IMR-90 (cell line): ENCODE results near the gene ERC2. TPM values are rescaled to one million over a fixed set of nuclear protein-coding genes. Genes with fewer than 3 reads are reported as not detected.
A peak's percentile ranks its signal among the peaks of the same experiment; 100 is the strongest.

Source experiments
- ATAC-seq: fragments of 200-7000 bp; cut with Tn5 transposase; 2 replicates; pipeline ENCODE4 v1.9.1; 2020; ENCODE audit warnings: low read depth, mild to moderate bottlenecking, moderate library complexity
- BruUV-seq: library from RNA; stranded (reverse); fragments of 400-500 nt; replicated peaks from 2 replicates; lab custom pipeline; 2021; lab: Mats Ljungman, UMichigan
- CTCF ChIA-PET: fragments of 300-600 bp; formaldehyde crosslinking; extraction: SDS; loops from one replicate; lab custom pipeline; 2021; ENCODE audit warnings: antibody characterized with exemption; lab: Yijun Ruan, JAX
- POLR2A ChIA-PET: fragments of 300-600 bp; sonication (Branson Sonifier 250); formaldehyde crosslinking; loops from one replicate; lab custom pipeline; 2022; ENCODE audit warnings: antibody characterized with exemption; ENCODE audit not compliant: unreplicated experiment; lab: Charles Lee
- DNase-seq: peaks from one replicate; pipeline ENCODE4 v3.0.0; 2013
- H2AFZ ChIP-seq: replicated peaks from 2 replicates; pipeline ENCODE3; 2013; ENCODE audit warnings: low read length, mild to moderate bottlenecking; ENCODE audit not compliant: poor library complexity
- H2AK5ac ChIP-seq: 2 replicates; pipeline ENCODE4 v1.6.1; 2013; ENCODE audit warnings: low read depth, low read length, inconsistent platforms
- H2AK9ac ChIP-seq: replicated peaks from 2 replicates; pipeline ENCODE3; 2013; ENCODE audit warnings: mild to moderate bottlenecking, low read depth, low read length, moderate library complexity; ENCODE audit not compliant: poor library complexity
- H2BK120ac ChIP-seq: 2 replicates; pipeline ENCODE4 v1.6.1; 2013; ENCODE audit warnings: low read depth, low read length, inconsistent platforms
- H2BK15ac ChIP-seq: 3 replicates; pipeline ENCODE4 v1.6.1; 2013; ENCODE audit warnings: low read depth, low read length, inconsistent platforms
- H2BK20ac ChIP-seq: 2 replicates; pipeline ENCODE4 v1.6.1; 2013; ENCODE audit warnings: low read depth, mild to moderate bottlenecking, inconsistent platforms, low read length, moderate library complexity
- H2BK5ac ChIP-seq: 2 replicates; pipeline ENCODE4 v1.6.1; 2013; ENCODE audit warnings: mild to moderate bottlenecking, low read depth, low read length, inconsistent platforms; ENCODE audit not compliant: poor library complexity, severe bottlenecking
- H3K14ac ChIP-seq: replicated peaks from 2 replicates; pipeline ENCODE4 v1.6.1; 2013; ENCODE audit warnings: low read depth, low read length, inconsistent platforms
- H3K18ac ChIP-seq: 2 replicates; pipeline ENCODE4 v1.6.1; 2013; ENCODE audit warnings: low read depth, low read length, control low read depth
- H3K23ac ChIP-seq: 2 replicates; pipeline ENCODE4 v1.6.1; 2013; ENCODE audit warnings: low read depth, low read length, inconsistent platforms
- H3K27ac ChIP-seq: 2 replicates; pipeline ENCODE4 v1.5.1; 2013; ENCODE audit warnings: mild to moderate bottlenecking, control low read depth, low read length; ENCODE audit not compliant: insufficient read depth
- H3K27me3 ChIP-seq: 2 replicates; pipeline ENCODE4 v1.6.1; 2013; ENCODE audit warnings: low read length; ENCODE audit not compliant: control insufficient read depth, insufficient read depth
- H3K36me3 ChIP-seq: 2 replicates; pipeline ENCODE4 v1.6.1; 2013; ENCODE audit warnings: low read length, mixed read lengths; ENCODE audit not compliant: control insufficient read depth, insufficient read depth
- H3K4ac ChIP-seq: 2 replicates; pipeline ENCODE4 v1.6.1; 2013; ENCODE audit warnings: low read depth, low read length, inconsistent platforms
- H3K4me1 ChIP-seq: 2 replicates; pipeline ENCODE4 v1.6.1; 2013; ENCODE audit warnings: low read length, mixed read lengths; ENCODE audit not compliant: control insufficient read depth, insufficient read depth
- H3K4me2 ChIP-seq: 2 replicates; pipeline ENCODE4 v1.6.1; 2013; ENCODE audit warnings: low read depth, mild to moderate bottlenecking, control low read depth, low read length, moderate library complexity
- H3K4me3 ChIP-seq: 2 replicates; pipeline ENCODE4 v1.5.1; 2013; ENCODE audit warnings: low read depth, mild to moderate bottlenecking, control low read depth, low read length, moderate library complexity; ENCODE audit not compliant: insufficient read depth
- H3K56ac ChIP-seq: 2 replicates; pipeline ENCODE4 v1.6.1; 2013; ENCODE audit warnings: low read length, inconsistent platforms; ENCODE audit not compliant: insufficient read depth; ENCODE audit errors: extremely low read depth
- H3K79me1 ChIP-seq, 2 experiments: 2 replicates each; pipeline ENCODE4 v1.6.1; 2013; ENCODE audit warnings: low read length in 2 of 2, inconsistent platforms in 1 of 2, low read depth in 1 of 2
- H3K9ac ChIP-seq: 2 replicates; pipeline ENCODE4 v1.6.1; 2013; ENCODE audit warnings: low read depth, low read length, control low read depth
- H3K9me1 ChIP-seq: 2 replicates; pipeline ENCODE4 v1.6.1; 2013; ENCODE audit warnings: low read length, inconsistent platforms; ENCODE audit not compliant: insufficient read depth
- H3K9me3 ChIP-seq: 2 replicates; pipeline ENCODE4 v1.6.1; 2013; ENCODE audit warnings: low read length; ENCODE audit not compliant: control insufficient read depth, insufficient read depth
- H4K20me1 ChIP-seq: 2 replicates; pipeline ENCODE4 v1.6.1; 2013; ENCODE audit warnings: low read length, inconsistent platforms; ENCODE audit not compliant: insufficient read depth
- H4K5ac ChIP-seq: 2 replicates; pipeline ENCODE4 v1.6.1; 2013; ENCODE audit warnings: mild to moderate bottlenecking, low read depth, low read length, control low read depth
- H4K8ac ChIP-seq, 2 experiments: 2 replicates each; pipeline ENCODE4 v1.6.1; 2013; ENCODE audit warnings: low read depth in 2 of 2, low read length in 2 of 2, control low read depth in 1 of 2, inconsistent platforms in 1 of 2
- H4K91ac ChIP-seq: 2 replicates; pipeline ENCODE4 v1.6.1; 2013; ENCODE audit warnings: low read depth, low read length, inconsistent platforms; ENCODE audit not compliant: insufficient read depth
- BHLHE40 ChIP-seq: fragments of 150-350 bp; IDR thresholded peaks from 2 replicates; pipeline ENCODE4 v1.6.1; 2016; ENCODE audit warnings: mild to moderate bottlenecking, low read depth, low read length
- CEBPB ChIP-seq: IDR thresholded peaks from 2 replicates; pipeline ENCODE4 v1.6.1; 2012; ENCODE audit warnings: low read depth, low read length, improper control_type of control experiment
- CHD1 ChIP-seq: IDR thresholded peaks from 2 replicates; pipeline ENCODE4 v1.6.1; 2012; ENCODE audit warnings: low read depth, low read length, improper control_type of control experiment
- ELK1 ChIP-seq: fragments of 150-350 bp; IDR thresholded peaks from 2 replicates; pipeline ENCODE4 v1.6.1; 2016; ENCODE audit warnings: low read depth, mild to moderate bottlenecking, low read length, moderate library complexity, borderline replicate concordance
- FOS ChIP-seq: fragments of 150-350 bp; IDR thresholded peaks from 2 replicates; pipeline ENCODE4 v1.6.1; 2016; ENCODE audit warnings: low read depth, low read length
- MAFK ChIP-seq: IDR thresholded peaks from 2 replicates; pipeline ENCODE4 v1.6.1; 2012; ENCODE audit warnings: low read depth, low read length, improper control_type of control experiment
- MAZ ChIP-seq: IDR thresholded peaks from 2 replicates; pipeline ENCODE4 v1.6.1; 2012; ENCODE audit warnings: low read depth, mild to moderate bottlenecking, low read length, improper control_type of control experiment, moderate library complexity, borderline replicate concordance
- MXI1 ChIP-seq: IDR thresholded peaks from 2 replicates; pipeline ENCODE4 v1.6.1; 2012; ENCODE audit warnings: low read depth, mild to moderate bottlenecking, low read length, moderate library complexity, borderline replicate concordance
- NFE2L2 ChIP-seq: fragments of 150-350 bp; IDR thresholded peaks from 2 replicates; pipeline ENCODE4 v1.6.1; 2016; ENCODE audit warnings: low read depth, mild to moderate bottlenecking, low read length
- POLR2A ChIP-seq: IDR thresholded peaks from 2 replicates; pipeline ENCODE4 v1.6.1; 2012; ENCODE audit warnings: mild to moderate bottlenecking, low read depth, low read length
- RAD21 ChIP-seq: IDR thresholded peaks from 2 replicates; pipeline ENCODE4 v1.6.1; 2012; ENCODE audit warnings: low read length, improper control_type of control experiment
- RCOR1 ChIP-seq: IDR thresholded peaks from 2 replicates; pipeline ENCODE4 v1.6.1; 2012; ENCODE audit warnings: mild to moderate bottlenecking, low read length, improper control_type of control experiment; ENCODE audit not compliant: insufficient replicate concordance
- RFX5 ChIP-seq: IDR thresholded peaks from 2 replicates; pipeline ENCODE4 v1.8.0; 2012; ENCODE audit warnings: low read depth, mild to moderate bottlenecking, low read length, moderate library complexity
- SMC3 ChIP-seq: fragments of 150-350 bp; IDR thresholded peaks from 2 replicates; pipeline ENCODE4 v1.6.1; 2016; ENCODE audit warnings: low read depth, mild to moderate bottlenecking, antibody characterized with exemption, low read length, moderate library complexity
- WGBS, 2 experiments: methylation state at CpG; one replicate each; pipeline versions ENCODE4 v1.1.5 to v1.1.7; 2013; ENCODE audit warnings: missing lambda C conversion rate in 2 of 2; ENCODE audit not compliant: insufficient read length in 1 of 2; ENCODE audit errors: extremely low coverage in 2 of 2; 5-methylcytosine and 5-hydroxymethylcytosine counted together
- dilution Hi-C: fragments of 300-500 bp; cut with HindIII; formaldehyde crosslinking; loops from one replicate; pipeline ENCODE4 v1.14.3; 2018; ENCODE audit warnings: low sequenced_read_pairs; ENCODE audit not compliant: unreplicated experiment
- in situ Hi-C: fragments of 300-500 bp; cut with MboI; formaldehyde crosslinking; loops from 3 replicates; pipeline ENCODE4 v1.14.3; 2019; ENCODE audit warnings: low sequenced_read_pairs, inconsistent platforms, mixed read lengths
- intact Hi-C: fragments of 100-400 bp; cut with micrococcal nuclease; formaldehyde crosslinking; loops from 2 replicates; pipeline ENCODE4 v1.10.0; 2022
- polyA plus RNA-seq, 3 experiments: library from polyadenylated mRNA; depleted of rRNA; stranded (reverse); fragments of >200 nt; gene quantifications; 2 replicates each; pipeline ENCODE4 v1.2.3, GENCODE V29; 2012; ENCODE audit warnings: low replicate concordance in 1 of 3
- total RNA-seq: library from RNA; depleted of rRNA; stranded (reverse); fragments of >200 nt; gene quantifications from 2 replicates; pipeline ENCODE4 v1.2.3, GENCODE V29; 2012
- TF ChIP-seq, protein P1 (sequence below): conservative IDR thresholded peaks from 2 replicates; pipeline ENCODE4 v1.5.1; 2012; ENCODE audit warnings: mild to moderate bottlenecking, low read depth, low read length, improper control_type of control experiment

Gene ERC2
- total and polyA plus RNA-seq, 2 of the 4 experiments (the other 2 are of a cell fraction), result 0.17 to 0.18 TPM

GRCh38 chr3:55742022-55742831 is 726.0 kb downstream of the ERC2 start (continued):
- TF ChIP-seq BHLHE40, result no peak

GRCh38 chr3:55737186-55737585 is 731.1 kb downstream of the ERC2 start:
- Histone ChIP-seq H2BK120ac (no peak overlapping the region), H3K4me3 (no peak overlapping the region), H3K79me1 (no peaks in the 10 kb centered on the region), H3K27ac (no peak overlapping the region), H2AK9ac (peak overlapping the region; percentile 57), H3K18ac (no peak overlapping the region), H2BK20ac (no peak overlapping the region), H3K9me3 (no peaks in the 10 kb centered on the region), H4K20me1 (no peaks in the 10 kb centered on the region), H3K9me1 (no peaks in the 10 kb centered on the region), H3K27me3 (no peaks in the 10 kb centered on the region; the same call in 1 of the 2 replicates), H3K4ac (no peak overlapping the region), H4K91ac (no peak overlapping the region), H4K8ac (no peak overlapping the region), H3K4me1 (peaks cover 3% of the 10 kb centered on the region), H2AFZ (no peak overlapping the region), H3K4me2 (no peak overlapping the region), H2BK15ac (no peak overlapping the region), H4K5ac (no peak overlapping the region), H3K36me3 (no peaks in the 10 kb centered on the region), H3K56ac (no peak overlapping the region), H3K9ac (no peak overlapping the region), H2AK5ac (no peak overlapping the region), H2BK5ac (no peak overlapping the region), H3K14ac (no peak overlapping the region), H3K23ac (no peak overlapping the region)
- CTCF ChIA-PET, result interaction anchor here (1.2 kb wide), 1 partner anchor 10 kb away, joined by 4 read pairs; no protein-coding TSS in a partner anchor
- dilution Hi-C loops, result no loop called here
- ATAC-seq (no peak), DNase-seq (no peak)
- in situ Hi-C loops, result no loop called here
- TF ChIP-seq SMC3 (no peak), BHLHE40 (no peak), POLR2A (no peak), FOS (no peak), CEBPB (no peak), MAFK (no peak), MAZ (no peak), RCOR1 (no peak), NFE2L2 (no peak), RAD21 (no peak), MXI1 (no peak), RFX5 (no peak), ELK1 (no peak), CHD1 (no peak)
- TF ChIP-seq, protein P1, sequence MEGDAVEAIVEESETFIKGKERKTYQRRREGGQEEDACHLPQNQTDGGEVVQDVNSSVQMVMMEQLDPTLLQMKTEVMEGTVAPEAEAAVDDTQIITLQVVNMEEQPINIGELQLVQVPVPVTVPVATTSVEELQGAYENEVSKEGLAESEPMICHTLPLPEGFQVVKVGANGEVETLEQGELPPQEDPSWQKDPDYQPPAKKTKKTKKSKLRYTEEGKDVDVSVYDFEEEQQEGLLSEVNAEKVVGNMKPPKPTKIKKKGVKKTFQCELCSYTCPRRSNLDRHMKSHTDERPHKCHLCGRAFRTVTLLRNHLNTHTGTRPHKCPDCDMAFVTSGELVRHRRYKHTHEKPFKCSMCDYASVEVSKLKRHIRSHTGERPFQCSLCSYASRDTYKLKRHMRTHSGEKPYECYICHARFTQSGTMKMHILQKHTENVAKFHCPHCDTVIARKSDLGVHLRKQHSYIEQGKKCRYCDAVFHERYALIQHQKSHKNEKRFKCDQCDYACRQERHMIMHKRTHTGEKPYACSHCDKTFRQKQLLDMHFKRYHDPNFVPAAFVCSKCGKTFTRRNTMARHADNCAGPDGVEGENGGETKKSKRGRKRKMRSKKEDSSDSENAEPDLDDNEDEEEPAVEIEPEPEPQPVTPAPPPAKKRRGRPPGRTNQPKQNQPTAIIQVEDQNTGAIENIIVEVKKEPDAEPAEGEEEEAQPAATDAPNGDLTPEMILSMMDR, result no peak
- BruUV-seq, result no TSS peak
- intact Hi-C loops, result no loop called here
- POLR2A ChIA-PET, result no interaction called here
- 20% methylated on average over 1 of the region's 5 CpGs; no CpG with 5 or more reads in 1 of the 2 experiments for WGBS, 2 experiments
